ENCODE results near the gene GPRIN1. TPM values are rescaled to one million over a fixed set of nuclear protein-coding genes. Genes with fewer than 3 reads are reported as not detected.

The GPRIN1 gene
- total RNA-seq, 1 donor from 2014 or later, result 1.4 TPM

- Histone ChIP-seq H3K36me3 (no peaks in the 10 kb centered on the region), H3K4me1 (no peaks in the 10 kb centered on the region), H3K27me3 (no peaks in the 10 kb centered on the region), H3K9me3 (no peaks in the 10 kb centered on the region), H3K4me3 (no peak overlapping the region), H3K27ac (no peak overlapping the region)
- TF ChIP-seq, protein P1, sequence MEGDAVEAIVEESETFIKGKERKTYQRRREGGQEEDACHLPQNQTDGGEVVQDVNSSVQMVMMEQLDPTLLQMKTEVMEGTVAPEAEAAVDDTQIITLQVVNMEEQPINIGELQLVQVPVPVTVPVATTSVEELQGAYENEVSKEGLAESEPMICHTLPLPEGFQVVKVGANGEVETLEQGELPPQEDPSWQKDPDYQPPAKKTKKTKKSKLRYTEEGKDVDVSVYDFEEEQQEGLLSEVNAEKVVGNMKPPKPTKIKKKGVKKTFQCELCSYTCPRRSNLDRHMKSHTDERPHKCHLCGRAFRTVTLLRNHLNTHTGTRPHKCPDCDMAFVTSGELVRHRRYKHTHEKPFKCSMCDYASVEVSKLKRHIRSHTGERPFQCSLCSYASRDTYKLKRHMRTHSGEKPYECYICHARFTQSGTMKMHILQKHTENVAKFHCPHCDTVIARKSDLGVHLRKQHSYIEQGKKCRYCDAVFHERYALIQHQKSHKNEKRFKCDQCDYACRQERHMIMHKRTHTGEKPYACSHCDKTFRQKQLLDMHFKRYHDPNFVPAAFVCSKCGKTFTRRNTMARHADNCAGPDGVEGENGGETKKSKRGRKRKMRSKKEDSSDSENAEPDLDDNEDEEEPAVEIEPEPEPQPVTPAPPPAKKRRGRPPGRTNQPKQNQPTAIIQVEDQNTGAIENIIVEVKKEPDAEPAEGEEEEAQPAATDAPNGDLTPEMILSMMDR (IDR thresholded peaks at IDR 0.05), result no peak
- DNase-seq, result no peak
- ATAC-seq, result no peak
- intact Hi-C loops (cut with DNase I), result no loop called here
Observed at GRCh38 chr5:176575488-176576422, 34.2 kb downstream of the GPRIN1 start.

GRCh38 chr5:176575066-176575465 lies 34.9 kb downstream of the GPRIN1 start:
- Histone ChIP-seq H3K36me3 (no peaks in the 10 kb centered on the region), H3K4me1 (no peaks in the 10 kb centered on the region), H3K27ac (no peak overlapping the region), H3K9me3 (no peaks in the 10 kb centered on the region), H3K4me3 (no peak overlapping the region), H3K27me3 (peaks cover 4% of the 10 kb centered on the region)
- intact Hi-C loops (cut with DNase I), result no loop called here
- TF ChIP-seq, protein P1 (IDR thresholded peaks at IDR 0.05), result no peak
- no peak for DNase-seq
- no peak for ATAC-seq

GRCh38 chr5:176574297-176574591 lies 35.7 kb downstream of the GPRIN1 start:
- DNase-seq (no peak), ATAC-seq (no peak)
- H3K27me3 ChIP-seq, result peaks cover 4% of the 10 kb centered on the region
- H3K36me3 ChIP-seq, result no peaks in the 10 kb centered on the region
- no peak overlapping the region for H3K27ac ChIP-seq
- H3K4me3 ChIP-seq, result no peak overlapping the region
- no peaks in the 10 kb centered on the region for H3K9me3 ChIP-seq
- TF ChIP-seq, protein P1 (IDR thresholded peaks at IDR 0.05), result no peak
- intact Hi-C loops (cut with DNase I), result no loop called here
- no peaks in the 10 kb centered on the region for H3K4me1 ChIP-seq

DNA sequence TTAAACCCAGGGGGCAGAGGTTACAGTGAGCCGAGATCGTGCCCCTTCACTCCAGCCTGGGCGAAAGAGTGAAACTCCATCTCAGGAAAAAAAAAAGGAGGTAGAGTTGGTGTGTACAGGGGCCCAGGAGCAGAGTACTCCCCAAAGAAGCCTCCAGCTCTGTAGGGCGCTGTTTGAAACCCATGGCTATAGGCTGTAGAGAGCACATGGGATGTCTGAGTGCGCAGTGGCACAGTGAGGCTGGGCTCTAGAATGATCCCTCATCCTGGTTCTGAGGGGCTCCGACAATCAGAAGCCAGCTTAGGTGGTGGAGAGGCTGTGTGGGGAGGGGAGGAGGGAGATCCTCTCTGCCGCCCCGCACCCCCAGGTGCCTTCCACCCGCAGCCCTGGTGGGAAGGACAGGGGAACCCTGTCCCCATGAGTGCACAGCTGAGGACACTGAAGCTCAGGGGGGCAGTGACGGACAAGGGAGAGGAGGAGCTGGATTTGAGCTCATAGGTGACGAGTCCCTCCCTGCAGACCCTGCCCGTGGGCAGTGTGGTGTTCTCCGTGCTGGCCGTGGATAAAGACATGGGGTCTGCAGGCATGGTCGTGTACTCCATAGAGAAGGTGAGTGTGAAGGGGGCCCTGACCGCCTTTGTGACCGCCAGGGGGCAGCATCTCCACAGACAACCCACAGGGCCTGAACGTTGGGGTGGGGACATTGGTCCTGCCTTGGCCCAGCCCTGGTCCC lies 36.2 kb downstream of the GPRIN1 start:
- TF ChIP-seq, protein P1 (IDR thresholded peaks at IDR 0.05), result peak; percentile 88
- DNase-seq, result peak; percentile 85
- Histone ChIP-seq H3K4me1 (no peaks in the 10 kb centered on the region), H3K27ac (no peak overlapping the region), H3K9me3 (no peaks in the 10 kb centered on the region), H3K36me3 (no peaks in the 10 kb centered on the region), H3K27me3 (peaks cover 4% of the 10 kb centered on the region), H3K4me3 (no peak overlapping the region)
- intact Hi-C loops (cut with DNase I), result no loop called here
- ATAC-seq, result peak; percentile 88

GRCh38 chr5:176570044-176570443 lies 39.9 kb downstream of the GPRIN1 start:
- intact Hi-C loops (cut with DNase I), result no loop called here
- H3K27me3 ChIP-seq, result peaks cover 4% of the 10 kb centered on the region
- no peaks in the 10 kb centered on the region for H3K4me1 ChIP-seq
- H3K36me3 ChIP-seq, result no peaks in the 10 kb centered on the region
- no peak overlapping the region for H3K27ac ChIP-seq
- TF ChIP-seq, protein P1 (IDR thresholded peaks at IDR 0.05), result no peak
- no peaks in the 10 kb centered on the region for H3K9me3 ChIP-seq
- ATAC-seq, result no peak
- no peak overlapping the region for H3K4me3 ChIP-seq
- no peak for DNase-seq
